Measurements from ENCODE around the gene PCMT1. TPM values are rescaled to one million over a fixed set of nuclear protein-coding genes. Genes with fewer than 3 reads are reported as not detected.

PCMT1 gene
- total RNA-seq, result 10 to 100 TPM; 91.2 to 96.0 TPM

GRCh38 chr6:149749594-149750135 lies at the start of gene PCMT1:
PCMT1 (plus strand) TSS chr6:149749741; CDS start chr6:149749902, 161 bp downstream.
- no peaks in the 10 kb centered on the region for H3K9me3 Mint-ChIP-seq
- H3K4me3 Mint-ChIP-seq, result peak within 1 kb of the TSS; percentile 89
- no peaks in the 10 kb centered on the region for H3K27me3 Mint-ChIP-seq
- peaks cover 42% of the 10 kb centered on the region for H3K4me1 Mint-ChIP-seq
- DNase-seq, result peak; percentile 97
- H3K27ac Mint-ChIP-seq, result peak within 1 kb of the TSS; percentile 86
- peaks cover 5% of the 10 kb centered on the region for H3K36me3 Mint-ChIP-seq

- Mint-ChIP-seq H3K27me3 (no peaks in the 10 kb centered on the region), H3K4me3 (no peak overlapping the region), H3K36me3 (peaks cover 3% of the 10 kb centered on the region), H3K9me3 (no peaks in the 10 kb centered on the region), H3K27ac (no peak overlapping the region), H3K4me1 (peaks cover 38% of the 10 kb centered on the region)
- DNase-seq, result no peak
Measured at GRCh38 chr6:149701714-149702113, 47.8 kb upstream of the PCMT1 start.

- H3K36me3 Mint-ChIP-seq, result peaks cover 5% of the 10 kb centered on the region
- H3K4me3 Mint-ChIP-seq, result no peak overlapping the region
- peaks cover 61% of the 10 kb centered on the region for H3K4me1 Mint-ChIP-seq
- H3K27ac Mint-ChIP-seq, result no peak overlapping the region
- no peak for DNase-seq
- no peaks in the 10 kb centered on the region for H3K27me3 Mint-ChIP-seq
- H3K9me3 Mint-ChIP-seq, result no peaks in the 10 kb centered on the region
Measured at GRCh38 chr6:149711711-149712110, 37.8 kb upstream of the PCMT1 start.

GRCh38 chr6:149714442-149714841 lies 35.1 kb upstream of the PCMT1 start:
- H3K36me3 Mint-ChIP-seq, result peaks cover 8% of the 10 kb centered on the region
- H3K4me1 Mint-ChIP-seq, result peaks cover 46% of the 10 kb centered on the region
- no peak overlapping the region for H3K27ac Mint-ChIP-seq
- no peak for DNase-seq
- H3K9me3 Mint-ChIP-seq, result no peaks in the 10 kb centered on the region
- no peaks in the 10 kb centered on the region for H3K27me3 Mint-ChIP-seq
- no peak overlapping the region for H3K4me3 Mint-ChIP-seq

- Mint-ChIP-seq H3K27me3 (no peaks in the 10 kb centered on the region), H3K9me3 (no peaks in the 10 kb centered on the region), H3K4me3 (peak overlapping the region; percentile 88), H3K36me3 (peaks cover 7% of the 10 kb centered on the region), H3K4me1 (peaks cover 34% of the 10 kb centered on the region), H3K27ac (peak overlapping the region; percentile 73)
- DNase-seq, result no peak
Measured at GRCh38 chr6:149716181-149716963, 33.2 kb upstream of the PCMT1 start.

GRCh38 chr6:149717255-149717587 lies 32.3 kb upstream of the PCMT1 start:
- Mint-ChIP-seq H3K27ac (peak overlapping the region; percentile 73), H3K4me1 (peaks cover 30% of the 10 kb centered on the region)
- DNase-seq, result no peak

GRCh38 chr6:149717588-149718458 lies 31.7 kb upstream of the PCMT1 start, which contains the start of gene LATS1:
LATS1 (minus strand) TSS chr6:149718101; CDS start chr6:149702126, 15,975 bp downstream.
- no peaks in the 10 kb centered on the region for H3K27me3 Mint-ChIP-seq
- H3K4me1 Mint-ChIP-seq, result peaks cover 30% of the 10 kb centered on the region
- DNase-seq, result peak; percentile 95
- peaks cover 9% of the 10 kb centered on the region for H3K36me3 Mint-ChIP-seq
- peak within 1 kb of the TSS; percentile 88 for H3K4me3 Mint-ChIP-seq
- H3K27ac Mint-ChIP-seq, result peak within 1 kb of the TSS; percentile 95
- H3K9me3 Mint-ChIP-seq, result no peaks in the 10 kb centered on the region

More at GRCh38 chr6:149717255-149717587, 32.3 kb upstream of the PCMT1 start:
- Mint-ChIP-seq H3K9me3 (no peaks in the 10 kb centered on the region), H3K36me3 (peaks cover 9% of the 10 kb centered on the region), H3K4me3 (peak overlapping the region; percentile 88), H3K27me3 (no peaks in the 10 kb centered on the region)

GRCh38 chr6:149719531-149719930 lies 30.0 kb upstream of the PCMT1 start:
- H3K27me3 Mint-ChIP-seq, result no peaks in the 10 kb centered on the region
- peaks cover 10% of the 10 kb centered on the region for H3K36me3 Mint-ChIP-seq
- no peak for DNase-seq
- H3K27ac Mint-ChIP-seq, result no peak overlapping the region
- H3K9me3 Mint-ChIP-seq, result no peaks in the 10 kb centered on the region
- H3K4me3 Mint-ChIP-seq, result no peak overlapping the region
- H3K4me1 Mint-ChIP-seq, result peaks cover 23% of the 10 kb centered on the region

- no peaks in the 10 kb centered on the region for H3K9me3 Mint-ChIP-seq
- peaks cover 6% of the 10 kb centered on the region for H3K4me1 Mint-ChIP-seq
- H3K27ac Mint-ChIP-seq, result no peak overlapping the region
- no peak overlapping the region for H3K4me3 Mint-ChIP-seq
- no peaks in the 10 kb centered on the region for H3K27me3 Mint-ChIP-seq
- peaks cover 11% of the 10 kb centered on the region for H3K36me3 Mint-ChIP-seq
- no peak for DNase-seq
Measured at GRCh38 chr6:149723262-149723661, 26.3 kb upstream of the PCMT1 start.

- no peaks in the 10 kb centered on the region for H3K9me3 Mint-ChIP-seq
- peak; percentile 22 for DNase-seq
- peaks cover 9% of the 10 kb centered on the region for H3K4me1 Mint-ChIP-seq
- H3K4me3 Mint-ChIP-seq, result no peak overlapping the region
- peaks cover 11% of the 10 kb centered on the region for H3K36me3 Mint-ChIP-seq
- H3K27me3 Mint-ChIP-seq, result no peaks in the 10 kb centered on the region
- no peak overlapping the region for H3K27ac Mint-ChIP-seq
Measured at GRCh38 chr6:149723771-149724417, 25.6 kb upstream of the PCMT1 start.

GRCh38 chr6:149725785-149726184 lies 23.8 kb upstream of the PCMT1 start:
- DNase-seq, result no peak
- no peak overlapping the region for H3K27ac Mint-ChIP-seq
- H3K4me3 Mint-ChIP-seq, result no peak overlapping the region
- peaks cover 13% of the 10 kb centered on the region for H3K36me3 Mint-ChIP-seq
- H3K4me1 Mint-ChIP-seq, result peaks cover 7% of the 10 kb centered on the region
- no peaks in the 10 kb centered on the region for H3K27me3 Mint-ChIP-seq
- H3K9me3 Mint-ChIP-seq, result no peaks in the 10 kb centered on the region

GRCh38 chr6:149727793-149728498 lies 21.6 kb upstream of the PCMT1 start:
- H3K27ac Mint-ChIP-seq, result no peak overlapping the region
- peaks cover 11% of the 10 kb centered on the region for H3K36me3 Mint-ChIP-seq
- H3K4me3 Mint-ChIP-seq, result no peak overlapping the region

GRCh38 chr6:149728499-149729234 lies 20.9 kb upstream of the PCMT1 start:
- Mint-ChIP-seq H3K9me3 (no peaks in the 10 kb centered on the region), H3K4me1 (peaks cover 7% of the 10 kb centered on the region), H3K4me3 (no peak overlapping the region), H3K36me3 (peaks cover 13% of the 10 kb centered on the region), H3K27me3 (no peaks in the 10 kb centered on the region), H3K27ac (peak overlapping the region; percentile 40)
- DNase-seq, result no peak

More at GRCh38 chr6:149727793-149728498, 21.6 kb upstream of the PCMT1 start:
- no peaks in the 10 kb centered on the region for H3K9me3 Mint-ChIP-seq
- H3K27me3 Mint-ChIP-seq, result no peaks in the 10 kb centered on the region
- no peak for DNase-seq
- peaks cover 7% of the 10 kb centered on the region for H3K4me1 Mint-ChIP-seq

- Mint-ChIP-seq H3K9me3 (no peaks in the 10 kb centered on the region), H3K27me3 (no peaks in the 10 kb centered on the region), H3K4me1 (peaks cover 6% of the 10 kb centered on the region), H3K36me3 (peaks cover 9% of the 10 kb centered on the region), H3K27ac (no peak overlapping the region), H3K4me3 (no peak overlapping the region)
- no peak for DNase-seq
Measured at GRCh38 chr6:149729824-149730223, 19.7 kb upstream of the PCMT1 start.

All from activated naive CD8-positive, alpha-beta T cell treated with anti-CD3 and anti-CD28 coated beads for 36 hours (primary cell).